DMS79 (cell line): ENCODE results near the gene ALDH3B1.

ENCODE experiments used
- DNase-seq: peaks from one replicate; lab custom pipeline; 2025; lab: John Stamatoyannopoulos, UW

ALDH3B1 gene

GRCh38 chr11:68044145-68044813 is 34.2 kb downstream of the ALDH3B1 start:
- no peak for DNase-seq

- no peak for DNase-seq
These were observed 34.8 kb downstream of the ALDH3B1 start for GRCh38 chr11:68044898-68045351.

GRCh38 chr11:68047437-68048290 is 37.5 kb downstream of the ALDH3B1 start:
- DNase-seq = no peak

DNA sequence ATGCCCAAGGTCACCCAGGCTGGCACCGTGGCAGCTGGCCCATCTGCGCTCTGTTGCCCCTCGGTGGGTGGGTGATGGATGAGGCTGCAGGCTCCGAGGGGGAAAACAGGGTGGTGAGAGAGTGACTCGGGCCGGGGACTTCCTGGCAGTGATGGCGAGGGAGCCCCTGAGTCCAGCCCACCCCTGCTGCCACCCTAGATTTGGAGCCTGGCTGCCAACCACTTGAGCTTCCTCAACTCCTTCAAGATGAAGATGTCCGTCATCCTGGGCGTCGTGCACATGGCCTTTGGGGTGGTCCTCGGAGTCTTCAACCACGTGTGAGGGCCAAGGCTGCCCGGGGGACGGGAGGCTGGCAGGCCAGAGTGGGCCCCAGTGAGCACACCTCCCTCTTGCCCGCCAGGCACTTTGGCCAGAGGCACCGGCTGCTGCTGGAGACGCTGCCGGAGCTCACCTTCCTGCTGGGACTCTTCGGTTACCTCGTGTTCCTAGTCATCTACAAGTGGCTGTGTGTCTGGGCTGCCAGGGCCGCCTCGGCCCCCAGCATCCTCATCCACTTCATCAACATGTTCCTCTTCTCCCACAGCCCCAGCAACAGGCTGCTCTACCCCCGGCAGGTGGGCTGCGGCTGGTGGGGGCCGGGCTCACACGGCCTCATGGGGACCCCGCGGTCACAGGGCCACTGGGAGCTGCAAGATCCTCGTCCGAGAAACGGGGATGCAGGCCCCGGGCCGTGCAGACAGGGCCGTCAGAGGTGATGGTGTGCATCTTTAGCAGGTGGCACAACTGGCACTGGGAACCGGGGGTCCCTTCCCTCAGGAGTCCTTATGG is 38.8 kb downstream of the ALDH3B1 start:
- no peak for DNase-seq

DNA sequence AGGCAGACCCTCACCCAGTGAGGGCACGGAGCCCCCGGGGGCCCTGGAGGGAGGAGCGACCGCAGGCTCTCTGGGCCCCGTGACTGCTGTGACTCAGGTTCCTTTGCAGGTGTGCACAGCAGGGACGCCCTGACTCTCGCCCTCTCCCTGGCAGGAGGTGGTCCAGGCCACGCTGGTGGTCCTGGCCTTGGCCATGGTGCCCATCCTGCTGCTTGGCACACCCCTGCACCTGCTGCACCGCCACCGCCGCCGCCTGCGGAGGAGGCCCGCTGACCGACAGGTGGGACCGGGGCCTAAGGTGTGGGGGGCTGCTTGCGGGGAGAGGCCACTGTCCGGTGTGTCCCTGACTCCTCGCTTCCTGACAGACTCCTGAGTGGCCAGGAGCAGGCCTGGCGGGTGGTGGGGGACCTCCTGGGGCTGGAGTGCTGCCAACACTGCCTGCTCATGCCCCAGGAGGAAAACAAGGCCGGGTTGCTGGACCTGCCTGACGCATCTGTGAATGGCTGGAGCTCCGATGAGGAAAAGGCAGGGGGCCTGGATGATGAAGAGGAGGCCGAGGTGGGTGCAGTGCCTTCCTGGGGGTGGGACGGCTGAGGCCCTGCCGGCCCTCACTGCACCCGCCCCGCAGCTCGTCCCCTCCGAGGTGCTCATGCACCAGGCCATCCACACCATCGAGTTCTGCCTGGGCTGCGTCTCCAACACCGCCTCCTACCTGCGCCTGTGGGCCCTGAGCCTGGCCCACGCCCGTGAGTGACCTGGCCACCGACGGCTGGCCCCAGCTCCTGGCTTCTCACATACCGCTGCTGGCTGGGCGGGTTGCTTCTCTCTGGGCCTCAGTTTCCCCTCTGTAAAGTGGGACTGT is 39.6 kb downstream of the ALDH3B1 start:
- no peak for DNase-seq

- no peak for DNase-seq
These were observed 40.3 kb downstream of the ALDH3B1 start for GRCh38 chr11:68050371-68050841.

- DNase-seq = no peak
These were observed 41.3 kb downstream of the ALDH3B1 start for GRCh38 chr11:68051191-68052136.

DNA sequence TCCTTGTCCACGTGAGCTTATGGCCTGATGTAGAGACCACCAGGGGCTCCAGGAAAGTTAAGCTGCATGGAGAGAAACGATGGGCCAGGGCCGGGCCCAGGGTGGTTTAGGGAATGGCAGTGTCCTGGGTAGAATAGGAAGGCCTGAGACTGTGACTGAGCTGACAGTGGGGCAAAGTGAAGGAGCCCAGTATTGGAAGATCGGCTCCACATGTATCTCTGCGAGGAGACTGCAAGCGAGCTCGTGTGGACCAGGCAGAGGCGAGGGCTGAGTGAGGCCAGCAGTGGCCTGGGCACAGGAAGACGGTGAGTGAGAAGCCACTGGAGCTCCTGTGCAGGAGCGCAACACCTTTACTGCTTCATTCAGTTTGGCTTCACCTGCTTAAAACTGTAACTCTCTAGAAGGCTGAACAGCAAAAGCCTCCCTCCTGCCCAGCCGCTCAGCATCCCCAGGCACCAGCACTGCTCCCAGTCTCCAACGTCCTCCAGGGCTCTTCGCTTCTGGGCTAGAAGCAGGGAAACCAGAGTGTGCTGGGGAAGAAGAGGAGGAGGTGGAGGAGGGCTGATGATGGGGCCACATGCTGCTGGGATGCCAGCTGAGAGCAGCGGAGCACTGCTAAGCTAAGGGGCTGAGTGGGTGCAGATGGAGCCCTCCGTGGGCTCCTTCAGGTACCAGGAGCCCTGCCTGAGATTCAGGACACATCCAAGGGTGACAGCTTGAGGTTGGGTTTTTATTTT is 42.2 kb downstream of the ALDH3B1 start:
- DNase-seq = no peak

DNA sequence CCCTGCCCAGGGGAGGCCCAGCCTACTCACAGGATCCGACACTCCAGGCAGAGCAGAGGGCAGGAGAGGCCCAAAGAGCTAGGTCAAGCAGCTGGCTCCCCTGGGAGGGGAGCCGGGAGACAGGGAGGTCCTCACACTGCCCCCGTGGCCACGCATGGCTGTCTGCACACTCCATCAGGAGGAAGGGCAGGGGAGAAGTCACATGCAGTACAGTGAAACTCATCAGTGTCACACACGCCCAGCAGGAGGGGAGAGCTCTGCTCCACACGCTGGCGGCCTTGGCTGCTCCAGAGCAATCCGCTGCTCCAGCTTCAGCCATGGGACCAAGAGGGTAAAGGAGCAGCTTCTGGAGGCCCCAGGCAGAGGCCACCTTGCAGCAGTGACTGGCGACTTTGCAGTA is 43.0 kb downstream of the ALDH3B1 start:
- no peak for DNase-seq

- DNase-seq = no peak
These were observed 44.1 kb downstream of the ALDH3B1 start for GRCh38 chr11:68053981-68054812.

- no peak for DNase-seq
These were observed 46.5 kb downstream of the ALDH3B1 start for GRCh38 chr11:68056317-68057285.

DNA sequence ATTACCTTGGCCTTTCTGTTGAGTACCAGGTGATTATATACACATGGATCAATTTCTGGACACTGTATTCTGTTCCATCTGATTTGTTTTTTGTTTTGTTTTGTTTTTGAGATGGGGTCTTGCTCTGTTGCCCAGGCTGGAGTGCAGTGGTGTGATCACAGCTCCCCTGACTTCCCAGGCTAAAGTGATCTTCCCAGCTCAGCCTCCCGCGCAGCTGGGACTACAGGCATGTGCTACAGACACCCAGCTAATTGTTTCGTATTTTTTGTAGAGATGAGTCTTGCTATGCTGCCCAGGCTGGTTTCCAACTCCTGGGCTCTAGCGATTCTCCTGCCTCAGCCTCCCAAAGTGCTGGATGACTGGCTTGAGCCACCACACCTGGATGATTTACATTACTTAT is 47.7 kb downstream of the ALDH3B1 start:
- DNase-seq = no peak

DNA sequence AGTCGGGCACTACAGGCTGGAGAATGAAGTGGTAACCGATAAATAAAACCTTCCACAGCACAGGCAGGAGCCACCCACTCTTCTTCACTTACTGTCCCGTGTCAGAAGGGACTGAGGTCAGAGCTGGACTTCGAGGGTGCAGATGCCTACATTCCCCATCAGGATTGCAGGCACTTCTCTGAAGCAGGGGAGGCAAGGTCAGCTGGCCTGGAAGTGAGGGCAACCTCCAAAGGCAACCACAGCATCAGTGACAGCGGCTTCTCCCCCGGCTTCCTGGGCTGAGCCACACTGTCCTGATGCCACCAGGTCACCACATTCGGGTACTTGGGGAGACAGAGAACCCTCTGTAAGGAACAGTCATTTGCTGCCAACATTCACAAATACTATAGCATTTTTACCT is 51.4 kb downstream of the ALDH3B1 start:
- no peak for DNase-seq

DNA sequence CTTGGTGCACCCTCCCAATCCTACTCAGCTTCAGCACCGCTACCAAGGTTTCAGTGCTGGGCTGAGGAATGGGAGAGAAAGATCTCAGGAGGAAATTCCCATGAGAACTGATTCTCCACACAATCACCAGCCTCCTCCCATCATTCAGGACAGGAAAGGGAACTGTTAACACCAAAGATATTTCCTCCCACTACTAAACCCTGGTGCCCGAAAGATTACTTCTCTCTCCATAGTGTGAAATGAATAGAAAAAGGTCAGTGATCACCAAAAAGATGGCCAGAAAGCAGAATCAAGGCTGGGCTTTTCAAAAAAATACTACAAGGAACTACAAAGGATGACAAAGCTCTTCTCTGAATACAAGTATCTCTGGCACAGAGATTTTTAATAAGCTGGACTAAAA is 54.8 kb downstream of the ALDH3B1 start:
- no peak for DNase-seq

GRCh38 chr11:68065841-68066240 is 55.7 kb downstream of the ALDH3B1 start:
- DNase-seq = no peak

- DNase-seq = no peak
These were observed 56.6 kb downstream of the ALDH3B1 start for GRCh38 chr11:68066742-68067141.

- no peak for DNase-seq
These were observed 57.9 kb downstream of the ALDH3B1 start for GRCh38 chr11:68067991-68068390.
